22Rv1 (cell line): Measurements from ENCODE around the gene DNAJC18.

ENCODE experiments used
- CTCF ChIP-seq: fragments of 450-650 bp; IDR thresholded peaks from 2 replicates; pipeline ENCODE4 v1.5.1; 2017; ENCODE audit warnings: mild to moderate bottlenecking
- ZFX ChIP-seq: fragments of 450-650 bp; IDR thresholded peaks from 2 replicates; pipeline ENCODE4 v1.6.1; 2017; ENCODE audit warnings: antibody characterized with exemption, borderline replicate concordance

GRCh38 chr5:139361835-139362429, 77.4 kb downstream of the DNAJC18 start:
- TF ChIP-seq CTCF = no peak
- TF ChIP-seq ZFX = no peak
